ENCODE results near the gene WDR86. TPM values are rescaled to one million over a fixed set of nuclear protein-coding genes. Genes with fewer than 3 reads are reported as not detected.
A peak's percentile ranks its signal among the peaks of the same experiment; 100 is the strongest.

Gene WDR86
- total RNA-seq, 1 experiment from 2014 or later: 24.4 TPM

DNA sequence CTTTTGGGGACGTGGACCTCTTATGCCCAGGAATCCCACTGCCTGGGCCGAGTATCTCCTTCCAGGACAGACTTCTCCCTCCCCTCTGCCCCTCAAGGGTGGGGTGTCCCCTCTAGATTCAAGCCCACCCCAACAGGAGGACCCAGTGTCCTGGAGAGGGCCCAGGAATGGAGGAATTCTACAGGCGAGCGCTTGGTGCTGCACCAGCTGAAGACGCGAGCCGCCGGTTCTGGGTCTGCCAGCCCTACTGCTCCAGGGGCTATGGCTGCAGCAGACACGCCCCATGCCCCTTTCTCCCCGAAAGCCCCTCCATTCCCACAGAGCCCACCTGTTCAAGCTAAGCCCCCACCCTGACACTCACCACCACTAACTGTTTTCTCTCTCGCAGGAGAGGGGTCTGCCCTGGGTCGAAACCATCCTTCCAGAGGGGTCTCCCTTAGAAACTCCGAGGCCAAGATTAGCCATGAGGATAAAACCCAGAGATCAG is 21.5 kb upstream of the WDR86 start:
- H3K9me3 Mint-ChIP-seq: no peaks in the 10 kb centered on the region
- CTCF ChIA-PET: no interaction called here
- DNase-seq (ENCODE audit: low spot score) (no peak), ATAC-seq (no peak)
- H3K4me1 Mint-ChIP-seq: peaks cover 32% of the 10 kb centered on the region
- no peaks in the 10 kb centered on the region for H3K27me3 Mint-ChIP-seq (ENCODE audit: low read depth)
- H3K4me3 Mint-ChIP-seq: no peak overlapping the region
- no peak for TF ChIP-seq ZSCAN18 (CRISPR knock-in tag; IDR thresholded peaks at IDR 0.05)
- no peaks in the 10 kb centered on the region for H3K36me3 Mint-ChIP-seq
- POLR2A ChIA-PET: no interaction called here
- H3K27ac Mint-ChIP-seq: no peak overlapping the region

GRCh38 chr7:151430391-151431205 is 20.8 kb upstream of the WDR86 start:
- TF ChIP-seq NR2C2 (CRISPR knock-in tag; IDR thresholded peaks at IDR 0.05): no peak
- Mint-ChIP-seq H3K27ac (no peak overlapping the region), H3K4me3 (no peak overlapping the region), H3K36me3 (no peaks in the 10 kb centered on the region), H3K4me1 (peaks cover 32% of the 10 kb centered on the region), H3K27me3 (ENCODE audit: low read depth) (no peaks in the 10 kb centered on the region), H3K9me3 (no peaks in the 10 kb centered on the region)
- CTCF ChIA-PET: interaction anchor here (1.2 kb wide), 1 partner anchor 10 kb away, joined by 5 read pairs; the partner anchor contains the start of gene CRYGN
- DNase-seq (ENCODE audit: low spot score) (no peak), ATAC-seq (no peak)
- POLR2A ChIA-PET: no interaction called here

GRCh38 chr7:151429560-151430331 is 19.9 kb upstream of the WDR86 start:
- ATAC-seq: no peak; the same call in 1 of the 2 replicates
- CTCF ChIA-PET: interaction anchor here (1.2 kb wide), 1 partner anchor 11 kb away, joined by 5 read pairs; the partner anchor contains the start of gene CRYGN
- Mint-ChIP-seq H3K27ac (peak overlapping the region; percentile 78; the same call in 1 of the 2 replicates), H3K9me3 (no peaks in the 10 kb centered on the region), H3K4me3 (no peak overlapping the region), H3K36me3 (no peaks in the 10 kb centered on the region), H3K27me3 (ENCODE audit: low read depth) (no peaks in the 10 kb centered on the region; the same call in 1 of the 2 replicates), H3K4me1 (peaks cover 32% of the 10 kb centered on the region)
- TF ChIP-seq IRF1 (CRISPR knock-in tag; IDR thresholded peaks at IDR 0.05) (no peak), IRF2 (CRISPR knock-in tag; IDR thresholded peaks at IDR 0.05; ENCODE audit: borderline replicate concordance, low read depth) (no peak), RORB (CRISPR knock-in tag; IDR thresholded peaks at IDR 0.05) (no peak), MAX (CRISPR knock-in tag; IDR thresholded peaks at IDR 0.05) (no peak), SOX15 (CRISPR knock-in tag; IDR thresholded peaks at IDR 0.05) (no peak), ZSCAN18 (CRISPR knock-in tag; IDR thresholded peaks at IDR 0.05) (no peak), ZNF121 (CRISPR knock-in tag; IDR thresholded peaks at IDR 0.05) (no peak), USF2 (CRISPR knock-in tag; IDR thresholded peaks at IDR 0.05) (no peak), ZNF281 (CRISPR knock-in tag; IDR thresholded peaks at IDR 0.05) (no peak), ZNF416 (CRISPR knock-in tag; IDR thresholded peaks at IDR 0.05) (no peak), TEAD4 (CRISPR knock-in tag; IDR thresholded peaks at IDR 0.05) (no peak), FOXP1 (CRISPR knock-in tag; IDR thresholded peaks at IDR 0.05; ENCODE audit: borderline replicate concordance) (no peak), TP53 (CRISPR knock-in tag; IDR thresholded peaks at IDR 0.05) (no peak), ZNF138 (CRISPR knock-in tag; conservative IDR thresholded peaks at IDR 0.05) (no peak)
- POLR2A ChIA-PET: no interaction called here
- no peak for DNase-seq (ENCODE audit: low spot score)
